GM21737 (cell line): ENCODE results near the gene CTSD.

Source experiments
- ATAC-seq: cut with Tn5 transposase; IDR thresholded peaks from one replicate; pipeline ENCODE4 v1.9.1; 2021; ENCODE audit warnings: mild to moderate bottlenecking, moderate library complexity; ENCODE audit not compliant: unreplicated experiment

CTSD gene

GRCh38 chr11:1746511-1746931 lies 17.2 kb downstream of the CTSD start:
- no peak for ATAC-seq

DNA sequence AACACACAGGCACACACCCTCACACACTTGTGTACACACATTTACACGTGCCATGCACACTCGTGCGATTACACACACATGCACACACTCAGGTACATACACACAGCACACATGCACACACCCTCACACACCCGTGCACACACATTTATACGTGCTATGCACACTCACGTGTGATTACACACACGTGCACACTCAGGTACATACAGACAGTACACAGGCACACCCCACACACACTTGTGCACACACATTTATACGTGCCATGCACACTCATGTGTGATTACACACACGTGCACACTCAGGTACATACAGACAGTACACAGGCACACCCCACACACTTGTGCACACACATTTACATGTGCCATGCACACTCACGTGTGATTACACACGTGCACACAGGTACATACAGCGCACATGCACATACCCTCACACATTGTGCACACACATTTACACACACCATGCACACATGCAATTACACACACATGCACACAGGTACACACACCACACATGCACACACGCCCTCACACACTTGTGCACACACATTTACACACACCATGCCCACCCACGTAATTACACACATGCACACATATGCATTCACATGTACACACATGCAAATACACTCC lies 17.9 kb downstream of the CTSD start:
- ATAC-seq = no peak

DNA sequence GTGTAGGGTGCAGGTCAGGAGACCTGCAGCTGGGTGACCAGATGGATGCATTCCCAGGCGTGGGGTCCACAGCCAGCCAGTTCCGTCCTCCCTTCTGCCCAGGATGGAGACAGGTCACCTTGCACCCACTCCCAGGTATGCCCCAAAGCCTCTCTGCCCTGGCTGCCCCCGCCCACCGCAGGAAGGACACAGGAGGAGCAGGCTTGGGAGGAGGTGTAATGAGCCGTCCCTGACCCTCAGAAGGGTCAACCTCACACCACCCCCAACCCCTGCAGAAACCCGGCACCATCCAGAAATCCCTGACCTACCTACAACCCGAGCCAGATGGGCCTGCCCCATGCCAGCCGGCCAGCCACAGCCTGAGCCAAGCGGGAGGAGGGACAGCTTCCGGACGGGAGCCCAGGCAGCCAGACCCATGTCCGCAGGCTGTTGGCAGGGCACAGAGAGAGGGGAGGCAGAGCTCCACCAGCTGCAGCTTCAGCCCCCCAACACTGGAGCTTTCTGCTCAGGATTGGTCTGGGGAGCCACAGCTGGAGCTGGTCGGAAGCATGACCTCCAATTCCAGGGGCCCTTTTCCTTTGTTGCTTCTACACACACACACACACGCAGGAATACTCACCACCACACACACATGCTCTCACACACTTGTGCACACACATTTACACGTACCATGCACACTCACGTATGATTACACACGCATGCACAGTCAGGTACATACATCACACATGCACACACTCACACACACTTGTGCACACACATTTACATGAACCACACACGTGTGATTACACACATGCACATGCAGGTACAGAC lies 18.6 kb downstream of the CTSD start:
- ATAC-seq = no peak

GRCh38 chr11:1744137-1744886 lies 19.4 kb downstream of the CTSD start:
- ATAC-seq = no peak

DNA sequence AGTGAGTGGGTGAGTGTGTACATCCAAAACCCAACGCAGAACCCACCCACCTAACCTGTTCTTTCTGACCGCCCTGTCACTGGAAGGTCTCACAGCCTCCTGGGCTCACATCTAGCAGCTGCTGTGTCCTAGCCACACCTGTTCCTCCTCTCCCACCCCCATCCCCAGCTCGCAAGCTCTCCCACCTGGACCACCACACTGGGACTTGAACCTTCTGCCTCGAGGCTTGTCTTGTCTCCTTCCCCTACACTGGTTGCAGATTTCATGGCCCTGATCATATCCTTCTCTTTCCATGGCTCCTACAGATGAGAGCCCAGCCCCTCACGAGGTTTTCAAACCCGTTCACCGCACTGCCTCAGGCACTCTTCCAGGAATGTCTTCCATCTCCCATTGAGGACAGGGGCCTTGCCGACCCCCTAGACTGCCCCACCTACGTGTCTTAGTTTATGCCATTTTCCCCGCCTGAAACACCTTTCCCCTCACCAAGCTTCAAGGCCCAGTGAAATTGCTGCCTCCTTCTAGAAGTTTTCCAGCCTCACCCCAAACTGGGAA lies 20.1 kb downstream of the CTSD start:
- ATAC-seq = no peak

DNA sequence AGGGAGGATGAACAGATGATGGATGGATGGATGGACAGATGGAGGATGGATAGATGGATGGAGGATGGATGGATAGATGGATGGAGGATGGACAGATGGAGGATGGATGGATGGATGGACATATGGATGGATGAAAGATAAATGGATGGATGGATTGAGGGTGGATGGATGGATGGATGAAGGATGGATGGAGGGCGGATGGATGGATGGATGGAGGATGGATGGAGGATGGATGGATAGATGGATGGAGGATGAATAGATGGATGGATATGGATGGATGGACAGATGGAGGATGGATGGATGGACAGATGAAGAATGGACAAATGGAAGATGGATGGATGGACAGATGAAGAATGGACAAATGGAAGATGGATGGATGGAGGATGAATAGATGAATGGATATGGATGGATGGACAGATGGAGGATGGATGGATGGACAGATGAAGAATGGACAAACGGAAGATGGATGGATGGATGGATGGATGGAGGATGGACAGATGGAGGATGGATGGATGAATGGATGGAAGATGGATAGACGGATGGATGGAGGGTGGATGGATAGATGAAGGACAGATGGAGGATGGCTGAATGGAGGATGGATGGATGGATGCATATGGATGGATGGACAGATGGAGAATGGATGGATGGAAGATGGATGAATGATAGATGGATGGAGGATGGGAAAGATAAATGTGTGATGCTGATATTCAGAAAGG lies 20.7 kb downstream of the CTSD start:
- ATAC-seq = no peak

GRCh38 chr11:1742371-1742770 lies 21.4 kb downstream of the CTSD start:
- no peak for ATAC-seq

GRCh38 chr11:1741741-1742140 lies 22.0 kb downstream of the CTSD start:
- ATAC-seq = no peak

DNA sequence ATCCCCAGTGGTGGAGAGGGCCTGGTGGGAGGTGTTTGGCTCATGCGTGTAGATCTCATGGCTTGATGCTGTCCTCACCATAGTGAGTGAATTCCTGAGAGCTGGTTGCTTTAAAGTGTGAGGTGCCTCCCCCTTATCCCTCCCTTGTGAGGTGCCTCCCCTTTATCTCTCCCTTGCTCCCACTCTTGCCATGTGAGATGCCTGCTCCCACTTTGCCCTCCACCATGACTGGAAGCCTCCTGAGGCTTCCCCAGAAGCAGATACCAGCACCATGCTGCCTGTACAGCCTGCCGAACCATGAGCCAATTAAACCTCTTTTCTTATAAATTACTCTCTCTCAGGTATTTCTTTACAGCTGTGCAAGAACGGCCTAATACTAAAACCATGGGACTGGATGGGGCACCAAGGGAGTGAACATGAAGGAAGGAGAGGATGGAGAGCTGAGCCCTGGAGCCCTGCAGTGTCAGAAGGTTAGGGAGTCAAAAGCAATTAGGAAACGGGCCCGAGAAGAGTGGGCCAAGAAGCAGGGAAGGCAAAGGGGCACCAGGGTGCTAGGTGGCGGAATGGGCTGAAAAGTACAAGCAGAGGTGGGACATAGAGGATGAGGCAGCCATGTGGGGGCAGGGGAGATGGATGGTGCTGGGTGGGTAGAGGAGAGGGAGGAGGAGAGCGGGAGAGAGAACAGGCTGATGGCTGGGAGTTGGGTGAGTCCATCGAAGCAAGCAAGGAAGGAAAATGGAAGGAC lies 22.8 kb downstream of the CTSD start:
- no peak for ATAC-seq

- no peak for ATAC-seq
Observed at GRCh38 chr11:1739576-1739975, 24.2 kb downstream of the CTSD start.

DNA sequence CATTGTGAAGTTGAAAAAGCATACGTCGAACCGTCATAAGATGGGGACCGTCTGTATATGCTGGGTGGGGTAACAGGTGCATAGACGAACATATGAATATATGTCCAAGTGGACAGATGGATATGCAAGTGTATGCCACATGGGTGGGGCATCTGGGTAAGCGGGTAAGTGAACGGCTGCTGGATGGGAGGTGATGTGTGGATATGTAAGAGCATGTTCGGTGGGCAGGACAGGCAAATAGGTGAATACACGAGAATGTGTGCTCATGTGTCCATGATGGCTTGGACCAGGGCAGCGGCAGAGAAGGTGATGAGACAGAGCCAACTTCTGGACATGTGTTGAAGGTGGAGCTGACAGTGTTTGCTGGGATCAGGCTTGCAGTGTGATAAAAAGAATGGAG lies 25.3 kb downstream of the CTSD start:
- ATAC-seq = no peak

DNA sequence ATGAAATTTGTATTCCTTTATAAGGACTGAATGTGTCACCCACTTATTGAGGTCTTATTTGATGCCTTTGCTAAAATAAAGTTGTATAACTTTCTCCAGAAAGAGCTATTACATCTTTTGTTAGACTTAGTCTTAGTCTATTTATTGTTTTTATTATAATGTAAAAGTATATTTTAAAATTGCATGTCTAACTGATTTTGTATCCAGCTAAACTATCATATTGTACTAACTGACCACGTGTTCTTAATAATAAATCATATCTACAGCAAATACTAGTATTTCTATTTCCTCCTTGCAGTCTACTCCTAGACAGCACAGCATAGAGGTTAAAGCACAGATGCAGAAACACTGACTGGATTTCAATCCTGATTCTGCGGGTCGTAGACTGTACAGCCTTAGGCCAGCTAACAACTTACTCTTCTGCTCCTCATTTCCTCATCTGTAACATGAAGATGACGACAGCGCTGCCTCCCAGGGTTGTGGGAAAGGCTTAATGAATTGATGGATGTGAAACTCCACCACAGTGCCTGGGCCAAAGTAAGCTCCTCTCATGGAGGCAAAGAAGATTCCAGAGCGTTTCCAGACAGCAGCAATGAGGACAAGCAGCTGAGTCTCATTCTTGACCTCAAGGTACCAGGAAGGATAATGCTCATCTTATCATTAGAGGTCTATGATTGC lies 26.5 kb downstream of the CTSD start:
- ATAC-seq = no peak

DNA sequence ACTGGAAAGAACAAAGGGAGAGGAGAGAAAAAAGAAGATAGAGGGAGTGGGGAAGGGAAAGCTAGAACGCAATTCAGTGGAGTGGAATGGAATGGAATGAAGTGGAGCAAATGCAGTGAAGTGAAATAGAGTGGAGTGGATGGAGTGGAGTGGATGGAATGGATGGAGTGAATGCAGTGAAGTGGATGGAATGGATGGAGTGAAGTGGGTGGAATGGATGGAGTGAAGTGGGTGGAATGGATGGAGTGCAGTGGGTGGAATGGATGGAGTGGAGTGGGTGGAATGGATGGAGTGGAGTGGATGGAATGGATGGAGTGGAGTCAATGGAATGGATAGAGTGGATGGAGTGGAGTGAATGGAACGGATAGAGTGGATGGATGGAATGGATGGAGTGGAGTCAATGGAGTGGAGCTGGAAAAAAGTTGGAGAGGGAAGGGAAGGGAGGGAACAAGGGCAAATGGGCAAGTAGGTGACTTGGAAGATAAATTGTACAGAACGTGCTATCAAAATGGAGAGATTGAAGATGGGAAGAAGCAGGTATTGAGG lies 27.2 kb downstream of the CTSD start:
- no peak for ATAC-seq

GRCh38 chr11:1735271-1735670 lies 28.5 kb downstream of the CTSD start:
- ATAC-seq = no peak

DNA sequence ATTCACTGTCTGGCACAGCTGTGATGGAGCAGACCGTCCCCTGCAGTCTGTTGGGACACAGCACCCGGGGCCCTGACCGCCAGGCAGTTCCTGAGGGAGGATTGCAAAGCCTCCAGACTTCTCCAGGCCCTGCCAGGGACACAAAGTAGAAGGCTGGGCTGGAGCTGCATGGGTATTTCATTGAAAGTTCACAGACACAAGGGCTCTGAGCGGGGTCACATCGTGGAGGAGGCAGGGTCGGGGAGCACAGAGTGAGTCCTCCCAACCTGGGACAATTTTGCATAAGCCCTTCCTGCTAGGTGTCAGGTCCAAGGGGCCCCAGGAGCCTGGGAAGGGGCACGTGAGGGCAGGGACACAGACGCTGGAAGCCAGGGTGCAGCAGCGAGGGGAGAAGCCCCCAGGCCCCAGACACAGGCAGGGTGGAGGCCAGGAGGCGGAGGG lies 29.1 kb downstream of the CTSD start:
- no peak for ATAC-seq

GRCh38 chr11:1733716-1734640 lies 29.7 kb downstream of the CTSD start:
- no peak for ATAC-seq

GRCh38 chr11:1733009-1733715 lies 30.6 kb downstream of the CTSD start:
- ATAC-seq = no peak
